Spleen (tissue), 7 donors: Measurements from ENCODE around the gene ZNF552.

Experiments
- POLR2A ChIP-seq, 3 donors: fragments of 450-650 bp; IDR thresholded peaks; one replicate each; pipeline ENCODE4 v1.5.1; 2017; ENCODE audit warnings: antibody characterized with exemption in 3 of 3, mild to moderate bottlenecking in 1 of 3
- TF ChIP-seq, protein P1 (sequence below), 11 experiments: fragments of 200-600 bp in 7 of 11; fragments of 450-650 bp in 4 of 11; sonication (generic) in 4 of 11; IDR thresholded peaks in 8 of 11; conservative IDR thresholded peaks in 3 of 11; 1 replicate in 7 of 11; 2 replicates in 4 of 11; pipeline versions ENCODE4 v1.4.0 to v1.8.0; 2016 to 2021; ENCODE audit warnings: antibody characterized with exemption in 11 of 11, inconsistent platforms in 4 of 11, mild to moderate bottlenecking in 1 of 11
- donor health status: DM: no; HTN: no; CAD: no; lungs with moderate emphysema.
- donor health status: DM: no; HTN: no; CAD: no.
- donor health status: DM: no; HTN: no; CAD: no.

DNA sequence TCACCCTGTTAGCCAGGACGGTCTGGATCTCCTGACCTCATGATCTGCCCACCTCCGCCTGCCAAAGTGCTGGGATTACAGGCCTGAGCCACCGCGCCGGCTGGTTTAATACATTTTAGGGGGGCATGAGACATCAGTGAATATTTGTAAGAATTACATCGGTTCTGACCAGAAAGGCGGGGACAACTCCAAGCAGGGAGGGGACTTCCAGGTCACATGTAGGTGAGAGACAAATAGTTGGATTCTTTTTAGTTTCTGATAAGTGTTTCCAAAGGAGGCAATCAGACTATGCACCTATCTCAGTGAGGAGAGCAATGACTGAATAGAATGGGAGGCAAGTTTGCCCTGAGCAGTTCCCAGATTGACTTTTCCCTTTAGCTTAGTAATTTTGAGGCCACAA lies 3.7 kb upstream of the ZNF552 start:
- no peak for TF ChIP-seq POLR2A (IDR thresholded peaks at IDR 0.05)
- TF ChIP-seq, protein P1, sequence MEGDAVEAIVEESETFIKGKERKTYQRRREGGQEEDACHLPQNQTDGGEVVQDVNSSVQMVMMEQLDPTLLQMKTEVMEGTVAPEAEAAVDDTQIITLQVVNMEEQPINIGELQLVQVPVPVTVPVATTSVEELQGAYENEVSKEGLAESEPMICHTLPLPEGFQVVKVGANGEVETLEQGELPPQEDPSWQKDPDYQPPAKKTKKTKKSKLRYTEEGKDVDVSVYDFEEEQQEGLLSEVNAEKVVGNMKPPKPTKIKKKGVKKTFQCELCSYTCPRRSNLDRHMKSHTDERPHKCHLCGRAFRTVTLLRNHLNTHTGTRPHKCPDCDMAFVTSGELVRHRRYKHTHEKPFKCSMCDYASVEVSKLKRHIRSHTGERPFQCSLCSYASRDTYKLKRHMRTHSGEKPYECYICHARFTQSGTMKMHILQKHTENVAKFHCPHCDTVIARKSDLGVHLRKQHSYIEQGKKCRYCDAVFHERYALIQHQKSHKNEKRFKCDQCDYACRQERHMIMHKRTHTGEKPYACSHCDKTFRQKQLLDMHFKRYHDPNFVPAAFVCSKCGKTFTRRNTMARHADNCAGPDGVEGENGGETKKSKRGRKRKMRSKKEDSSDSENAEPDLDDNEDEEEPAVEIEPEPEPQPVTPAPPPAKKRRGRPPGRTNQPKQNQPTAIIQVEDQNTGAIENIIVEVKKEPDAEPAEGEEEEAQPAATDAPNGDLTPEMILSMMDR (IDR thresholded peaks at IDR 0.05 in 8 of 11, conservative IDR thresholded peaks at IDR 0.05 in 3 of 11): no peak
